Fibroblast of skin of left biceps (primary cell): ENCODE measurements around the gene SATB2.

Experiments used
- DNase-seq, 2 experiments: peaks; one replicate each; pipeline ENCODE4 v3.0.0-alpha.2; 2013; ENCODE audit warnings: low read depth in 2 of 2

SATB2 gene

DNA sequence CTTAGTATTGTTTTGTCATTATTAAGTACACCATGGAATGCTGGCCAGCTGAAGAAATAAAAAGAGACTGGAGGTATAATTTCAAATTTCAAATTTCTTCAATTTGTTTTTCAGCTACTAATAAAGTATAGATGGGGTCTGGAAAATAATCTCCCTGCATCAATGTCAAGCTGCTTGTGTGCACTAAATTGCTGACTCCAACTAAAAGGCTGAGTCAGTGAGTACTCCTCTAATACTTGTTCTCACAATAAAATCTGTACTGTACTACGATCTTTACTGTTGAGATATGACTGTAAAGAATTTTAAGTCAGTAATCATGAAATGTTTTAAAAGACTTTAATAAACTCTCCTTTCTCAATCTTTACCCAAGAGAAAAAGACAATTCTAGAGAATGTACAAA, 131.9 kb downstream of the SATB2 start:
- DNase-seq, result no peak

DNA sequence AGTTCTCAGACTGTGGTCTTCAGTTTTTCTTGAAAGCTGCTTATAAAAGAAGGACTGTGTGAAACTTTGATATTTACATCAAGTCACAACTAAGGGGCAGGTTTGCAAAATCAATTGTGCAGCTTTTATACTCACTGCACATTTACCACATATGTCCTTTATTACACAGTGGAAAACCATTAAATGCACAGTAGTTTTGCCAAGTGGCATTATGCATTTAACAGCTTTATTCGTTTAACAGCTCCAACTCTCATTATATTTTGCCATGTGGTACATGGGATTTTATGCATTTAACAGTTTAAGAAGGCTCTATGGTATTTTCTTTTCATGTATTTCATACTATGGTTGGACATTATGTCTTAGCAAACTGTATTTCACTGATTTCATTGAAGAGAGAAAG, 135.6 kb downstream of the SATB2 start:
- DNase-seq, result no peak

- no peak for DNase-seq
Measured at GRCh38 chr2:199317646-199318045, 140.1 kb downstream of the SATB2 start.

DNA sequence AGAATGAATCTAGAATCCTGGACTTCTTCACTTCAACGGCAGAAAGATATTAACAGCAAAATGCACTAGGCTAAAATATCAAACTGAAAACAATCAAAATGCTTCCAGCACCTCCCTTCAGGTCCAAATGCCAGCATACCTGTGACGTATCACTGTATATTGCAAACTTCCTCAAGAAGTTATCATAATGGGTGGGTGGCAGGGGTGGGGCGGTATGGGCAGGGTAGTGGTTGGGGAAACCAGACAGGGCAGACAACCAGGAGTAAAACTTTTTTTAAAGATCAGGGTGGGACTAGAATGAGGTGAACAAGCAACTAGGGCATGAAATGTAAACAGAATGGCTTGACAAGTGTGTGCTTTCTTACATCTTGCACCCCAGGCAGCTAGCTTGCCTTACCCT, 140.9 kb downstream of the SATB2 start:
- DNase-seq, result no peak

DNA sequence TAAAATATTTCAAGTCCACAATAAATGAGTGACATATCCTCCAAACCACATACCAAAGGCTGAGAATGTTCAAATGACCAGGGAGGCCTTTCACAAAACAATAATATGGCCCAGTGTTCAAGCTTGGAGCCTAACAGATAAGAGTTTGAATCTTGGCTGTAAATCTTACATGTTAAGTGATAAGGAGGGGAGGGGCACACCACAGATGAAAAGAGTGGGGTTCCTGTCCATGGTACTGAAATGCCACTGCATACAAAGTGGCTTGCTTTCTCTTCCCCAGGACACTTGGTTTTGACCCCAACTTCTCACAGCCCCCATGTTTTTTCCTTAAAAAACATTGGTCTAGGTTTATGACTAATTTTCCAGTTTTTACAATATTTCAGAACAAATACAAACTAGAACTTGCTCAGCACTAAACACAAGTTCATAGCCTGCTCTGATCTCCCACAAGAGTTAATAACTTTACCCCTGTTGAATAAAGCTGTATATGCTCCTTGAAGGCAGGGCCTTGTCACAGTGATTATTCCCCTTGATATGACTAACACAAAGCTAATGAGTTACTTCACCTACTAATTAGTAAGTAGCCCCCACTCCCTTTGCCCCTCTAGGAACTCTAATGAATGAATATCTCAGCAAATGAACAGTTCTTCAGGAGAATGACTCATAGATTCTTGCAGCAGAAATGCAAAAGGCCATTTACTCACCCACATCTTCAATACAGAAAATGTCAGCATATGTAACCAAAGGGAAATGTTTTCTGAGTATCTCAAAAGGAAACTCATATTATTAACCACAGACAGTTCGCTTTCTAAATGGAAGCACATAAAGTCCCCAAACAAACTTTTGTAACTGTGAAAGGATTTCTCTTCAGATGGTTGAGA, 142.2 kb downstream of the SATB2 start:
- DNase-seq, result peak in 1 of 2 experiments; percentile 2

DNA sequence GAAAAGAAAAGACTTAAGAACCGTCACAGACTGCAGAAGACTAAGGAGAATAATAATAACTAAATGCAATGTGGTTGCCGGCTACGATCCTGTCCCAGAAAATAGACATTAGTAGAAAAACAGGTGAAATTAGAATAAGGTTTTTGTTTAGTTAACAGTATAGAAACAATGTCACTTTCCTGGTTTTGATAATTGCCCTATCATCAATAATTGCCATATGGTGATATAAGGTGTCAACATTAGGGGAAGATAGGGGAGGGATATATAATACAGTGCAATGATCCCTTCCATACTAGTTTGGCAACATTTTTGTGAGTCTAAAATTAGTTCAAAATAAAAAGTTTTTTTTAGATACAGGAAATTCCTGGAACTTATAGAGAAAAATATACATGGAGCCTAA, 144.8 kb downstream of the SATB2 start:
- no peak for DNase-seq

GRCh38 chr2:199310771-199311585, 146.8 kb downstream of the SATB2 start:
- DNase-seq, result no peak

DNA sequence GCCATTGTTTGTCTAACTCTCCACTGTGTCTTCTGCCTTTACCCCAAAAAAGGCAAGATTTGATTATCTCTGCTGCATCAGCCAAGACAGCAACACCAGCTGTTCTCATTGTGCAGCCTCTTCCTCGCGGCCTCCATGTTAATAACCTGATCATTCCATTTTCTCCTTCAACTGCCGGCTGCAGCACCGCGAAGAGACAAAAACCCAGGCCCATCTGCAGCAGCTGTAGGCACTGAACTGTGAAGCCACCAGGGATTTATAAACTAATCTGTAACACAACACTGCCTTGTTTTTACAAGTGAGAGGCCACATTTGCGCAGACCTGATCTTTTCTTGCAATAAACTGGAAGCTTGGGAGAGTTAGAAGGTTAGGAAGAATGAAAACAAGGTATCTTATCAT, 147.8 kb downstream of the SATB2 start:
- no peak for DNase-seq

- DNase-seq, result no peak
Measured at GRCh38 chr2:199309411-199309810, 148.3 kb downstream of the SATB2 start.

DNA sequence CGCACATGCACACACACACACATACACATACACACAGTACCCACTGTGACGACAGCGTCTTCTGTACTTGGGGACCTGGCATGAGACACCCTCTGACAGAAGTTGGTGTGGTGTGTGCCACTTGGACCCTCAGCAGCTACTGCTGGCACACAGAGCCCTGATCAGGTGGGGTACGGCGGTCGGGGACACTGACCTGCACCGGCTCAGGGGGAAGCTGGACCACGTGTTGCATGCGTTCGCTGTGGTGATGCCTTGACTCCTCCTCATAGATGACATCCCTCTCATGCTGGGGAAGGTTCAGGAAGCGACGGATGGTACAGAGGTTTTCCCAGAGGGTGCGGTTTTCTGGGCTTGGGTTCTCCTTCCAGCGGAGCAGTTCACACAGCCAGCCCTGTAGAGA, 149.2 kb downstream of the SATB2 start:
- no peak for DNase-seq

DNA sequence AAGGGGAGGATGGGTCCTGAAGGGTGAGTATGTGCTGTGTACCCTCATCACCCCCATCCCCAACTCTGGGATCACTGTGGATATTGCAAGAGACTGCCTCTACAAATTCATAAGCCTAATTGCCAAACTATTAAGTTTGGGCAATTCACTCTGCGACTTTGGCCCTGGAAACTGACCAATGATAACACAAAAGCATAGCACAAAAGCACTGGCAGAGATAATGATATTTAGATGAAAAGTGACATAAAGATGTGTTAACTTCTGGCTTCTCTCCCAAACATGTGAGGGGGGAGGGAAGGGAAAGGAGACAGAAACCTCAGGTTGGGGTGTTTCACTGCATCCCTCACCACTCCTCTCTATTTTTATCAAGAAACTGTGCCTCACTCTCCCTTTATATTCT, 150.3 kb downstream of the SATB2 start:
- DNase-seq, result no peak

DNA sequence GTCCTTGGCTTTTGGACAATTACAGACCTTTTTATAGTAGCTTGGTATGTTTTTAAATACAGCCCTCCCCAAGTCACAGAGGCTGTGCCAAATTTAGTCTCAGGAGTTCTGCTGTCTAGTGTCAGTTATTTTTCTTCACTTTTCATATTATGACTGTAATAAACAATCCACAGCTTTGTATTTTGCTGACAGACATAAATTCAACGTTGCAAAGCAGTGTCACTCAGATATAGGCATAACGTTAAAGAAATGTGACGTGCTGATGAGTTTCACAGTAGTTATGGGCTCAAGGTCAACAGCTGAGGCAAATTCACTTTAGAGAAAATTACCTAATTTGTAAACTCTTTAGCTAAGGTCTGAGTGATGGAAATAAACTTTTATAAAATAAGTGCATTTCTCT, 151.6 kb downstream of the SATB2 start:
- no peak for DNase-seq

DNA sequence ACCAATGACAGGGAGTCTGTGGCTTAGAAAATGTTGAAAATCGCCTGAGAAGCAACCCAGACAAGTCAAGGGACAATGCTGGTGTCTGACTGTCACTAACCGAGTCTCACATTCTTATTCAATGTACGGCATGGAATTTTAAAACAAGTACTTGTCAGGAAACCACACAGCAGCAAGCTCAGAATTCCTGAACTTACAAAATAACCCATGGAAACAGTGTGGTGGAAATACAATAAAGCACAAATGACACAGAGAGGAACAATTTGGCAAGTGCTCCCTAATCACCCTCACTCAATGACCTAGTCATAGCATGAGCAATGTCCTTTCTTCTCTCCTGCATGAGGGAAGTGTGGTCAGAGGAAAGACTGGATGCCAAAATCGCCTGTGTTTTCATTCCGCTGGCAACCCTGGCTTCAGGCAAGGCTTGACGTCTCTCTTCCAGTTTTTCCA, 154.0 kb downstream of the SATB2 start:
- DNase-seq, result peak; percentile 78 to 81

GRCh38 chr2:199302851-199303250, 154.9 kb downstream of the SATB2 start:
- DNase-seq, result no peak

GRCh38 chr2:199288424-199288823, 169.3 kb downstream of the SATB2 start:
- no peak for DNase-seq

GRCh38 chr2:199282309-199282708, 175.4 kb downstream of the SATB2 start:
- no peak for DNase-seq

DNA sequence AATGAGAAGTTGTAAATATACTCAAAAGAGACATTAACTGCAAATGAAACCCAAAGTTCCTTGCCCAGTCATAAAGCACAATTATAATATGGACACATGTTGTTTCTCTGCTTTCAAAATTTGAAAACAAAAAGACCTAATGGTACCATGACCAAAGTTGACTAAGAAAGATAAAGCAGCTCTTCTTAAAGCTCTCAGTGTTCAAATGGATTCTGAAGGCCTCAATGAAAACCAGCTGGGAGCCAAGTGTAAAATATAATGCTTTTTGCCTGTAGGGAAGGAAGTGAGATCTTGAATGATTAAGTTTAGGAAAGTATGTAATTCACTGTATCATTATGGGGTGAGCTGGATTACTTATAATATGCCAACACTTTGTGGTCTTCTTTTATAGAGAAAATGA, 178.6 kb downstream of the SATB2 start:
- DNase-seq, result no peak

GRCh38 chr2:199278099-199278498, 179.6 kb downstream of the SATB2 start:
- DNase-seq, result no peak

- DNase-seq, result peak; percentile 39 to 45
Measured at GRCh38 chr2:199273042-199273511, 184.7 kb downstream of the SATB2 start.

- no peak for DNase-seq
Measured at GRCh38 chr2:199261936-199262335, 195.8 kb downstream of the SATB2 start.

- peak; percentile 35 to 37 for DNase-seq
Measured at GRCh38 chr2:199261239-199261638, 196.5 kb downstream of the SATB2 start.

DNA sequence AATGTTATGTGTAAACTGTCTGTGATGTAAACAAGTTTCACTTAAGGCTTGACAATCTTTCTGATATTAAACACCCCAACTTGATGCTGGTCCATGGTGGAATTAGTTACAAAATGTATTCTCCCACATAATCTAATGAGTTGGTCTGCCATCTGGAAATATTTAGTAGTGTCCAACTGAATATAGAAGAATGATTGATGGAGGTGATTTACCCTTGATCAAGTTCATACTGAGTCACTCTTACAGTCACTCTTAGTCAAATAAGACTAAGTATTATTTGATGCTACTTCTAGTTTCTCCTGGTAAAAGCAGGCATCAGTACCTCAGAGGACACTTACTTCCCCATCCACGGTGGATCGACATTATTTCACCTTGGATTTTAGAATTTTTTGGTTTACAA, 198.1 kb downstream of the SATB2 start:
- no peak for DNase-seq

DNA sequence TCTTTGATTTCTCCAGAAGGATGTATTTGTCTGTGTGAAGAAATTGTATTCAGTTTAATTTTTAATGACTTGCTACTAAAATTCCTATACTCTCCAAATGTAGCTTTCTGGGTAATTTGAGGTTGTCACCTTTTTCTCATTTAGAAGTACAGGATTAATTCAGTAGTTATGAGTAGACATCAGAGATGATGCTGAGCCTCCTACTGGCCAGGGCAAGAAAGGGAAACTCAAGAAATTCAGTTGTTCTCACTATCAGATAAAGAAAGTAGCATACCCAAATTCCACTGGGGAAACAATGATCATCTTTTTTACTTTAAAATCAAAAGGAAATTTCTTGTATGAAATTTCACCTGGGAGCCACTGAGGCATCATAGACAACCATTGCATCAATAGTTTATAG, 199.4 kb downstream of the SATB2 start:
- no peak for DNase-seq
